HG02759 (cell line): ENCODE results near the gene ARAP1.

Experiments
- ATAC-seq: cut with Tn5 transposase; IDR thresholded peaks from one replicate; pipeline ENCODE4 v1.9.1; 2021; ENCODE audit warnings: mild to moderate bottlenecking, moderate library complexity; ENCODE audit not compliant: unreplicated experiment

The ARAP1 gene

GRCh38 chr11:72764503-72764902, 12.3 kb upstream of the ARAP1 start:
- ATAC-seq = no peak

GRCh38 chr11:72763823-72764222, 11.6 kb upstream of the ARAP1 start:
- no peak for ATAC-seq

DNA sequence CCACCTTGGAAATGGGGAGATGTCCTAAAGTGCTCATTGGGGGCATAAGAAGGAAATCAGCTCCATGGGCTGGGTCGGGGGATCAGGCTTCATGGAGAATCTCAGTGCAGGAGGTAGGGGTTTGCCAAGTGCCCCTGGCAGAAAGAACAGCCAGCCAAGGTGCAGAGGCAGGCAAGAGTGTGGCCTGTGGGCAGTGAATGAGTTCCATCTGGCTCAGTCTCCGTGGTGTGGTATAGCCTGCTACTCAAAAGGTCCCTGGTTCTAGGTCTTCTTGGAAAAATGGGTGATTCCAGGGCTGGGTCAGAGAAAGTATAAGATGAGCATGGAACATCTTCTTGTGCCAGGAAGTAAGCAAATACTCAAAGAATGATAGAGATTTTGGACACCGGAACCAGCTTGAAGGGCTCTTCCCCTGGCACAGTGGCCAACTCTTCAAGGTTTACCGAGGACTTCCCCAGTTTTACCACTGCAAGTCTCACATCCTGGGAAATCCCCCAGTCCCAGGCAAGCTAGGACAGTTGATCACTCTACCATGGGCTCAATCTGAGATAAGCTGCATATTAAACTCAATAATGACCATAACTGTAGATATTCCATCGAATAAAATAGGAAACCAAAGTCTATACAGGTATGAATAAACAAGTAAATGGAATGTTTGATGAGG, 10.6 kb upstream of the ARAP1 start:
- ATAC-seq = no peak

DNA sequence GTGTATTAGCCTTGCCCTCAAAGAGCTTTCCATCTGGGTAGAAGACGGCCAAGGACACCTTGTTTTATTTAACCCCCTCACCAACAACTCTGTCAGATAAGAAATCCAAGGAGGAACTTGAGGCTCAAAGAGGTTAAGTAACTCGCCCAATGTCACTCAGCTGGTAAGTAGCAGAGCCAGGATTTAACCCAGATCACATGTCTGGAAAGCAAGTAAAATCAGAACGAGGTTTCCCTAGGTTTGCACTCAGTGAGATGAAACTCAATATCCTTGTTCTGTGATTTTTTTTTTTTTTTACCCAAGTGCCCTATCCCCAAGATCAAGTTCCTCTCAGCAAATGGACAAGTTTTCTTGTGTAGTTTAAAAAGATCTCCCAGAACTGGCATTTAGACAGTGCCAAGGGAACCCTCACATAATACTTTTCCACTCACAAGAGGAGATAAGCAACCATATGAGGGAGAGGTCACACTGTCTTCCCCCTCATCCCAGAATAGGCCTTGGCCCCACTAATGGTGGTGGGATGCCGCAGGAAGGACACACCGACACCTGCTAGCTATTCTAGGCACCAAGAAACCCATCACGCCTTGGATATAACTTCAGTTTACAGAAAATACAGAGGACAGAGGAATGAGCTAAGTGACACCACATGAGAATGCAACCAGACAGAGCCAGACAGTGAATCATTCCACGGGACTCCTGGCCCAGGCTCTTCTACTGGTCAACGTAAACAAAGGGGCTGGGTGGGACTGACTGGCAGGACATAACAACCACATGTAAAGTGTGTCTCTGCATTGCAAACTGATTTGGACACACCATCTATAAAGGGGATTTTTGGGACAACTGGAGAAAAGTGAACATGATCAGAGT, 8.6 kb upstream of the ARAP1 start:
- no peak for ATAC-seq

- ATAC-seq = no peak
These were observed 7.3 kb upstream of the ARAP1 start for GRCh38 chr11:72759468-72759985.

DNA sequence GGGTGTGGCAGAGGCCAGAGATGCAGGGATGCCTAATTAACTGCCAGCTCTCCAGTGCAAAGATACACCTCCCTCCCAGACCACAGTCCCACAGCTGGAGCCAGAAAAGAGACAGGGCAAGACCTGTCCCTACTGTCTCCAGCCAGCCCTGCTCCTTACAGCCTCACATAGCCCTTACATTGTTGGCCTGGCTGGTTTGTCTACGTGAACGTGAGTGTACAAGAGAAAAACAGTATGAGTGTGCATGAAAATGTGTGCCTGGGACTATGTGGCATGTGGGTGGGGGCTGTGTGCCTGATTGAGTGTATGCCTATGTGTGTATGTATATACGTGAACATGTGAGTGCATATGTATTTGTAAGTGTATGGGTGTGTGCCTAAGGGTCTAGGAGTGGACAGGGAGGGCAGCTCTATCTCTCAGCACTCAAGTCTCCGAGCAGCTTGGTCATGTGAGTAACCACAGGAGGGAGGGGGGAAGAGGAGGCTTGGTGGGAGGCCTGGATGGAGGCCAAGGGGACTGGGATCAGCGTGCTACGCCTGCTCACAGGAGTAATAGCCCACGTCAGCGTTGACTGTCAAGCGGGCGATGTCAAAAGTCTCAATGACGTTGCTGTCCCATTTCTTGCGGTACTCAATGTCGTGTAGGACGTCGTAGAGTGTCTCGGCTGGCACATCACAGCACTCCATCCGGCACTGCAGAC, 6.6 kb upstream of the ARAP1 start:
- ATAC-seq = no peak

GRCh38 chr11:72758304-72758689, 6.1 kb upstream of the ARAP1 start:
- no peak for ATAC-seq

DNA sequence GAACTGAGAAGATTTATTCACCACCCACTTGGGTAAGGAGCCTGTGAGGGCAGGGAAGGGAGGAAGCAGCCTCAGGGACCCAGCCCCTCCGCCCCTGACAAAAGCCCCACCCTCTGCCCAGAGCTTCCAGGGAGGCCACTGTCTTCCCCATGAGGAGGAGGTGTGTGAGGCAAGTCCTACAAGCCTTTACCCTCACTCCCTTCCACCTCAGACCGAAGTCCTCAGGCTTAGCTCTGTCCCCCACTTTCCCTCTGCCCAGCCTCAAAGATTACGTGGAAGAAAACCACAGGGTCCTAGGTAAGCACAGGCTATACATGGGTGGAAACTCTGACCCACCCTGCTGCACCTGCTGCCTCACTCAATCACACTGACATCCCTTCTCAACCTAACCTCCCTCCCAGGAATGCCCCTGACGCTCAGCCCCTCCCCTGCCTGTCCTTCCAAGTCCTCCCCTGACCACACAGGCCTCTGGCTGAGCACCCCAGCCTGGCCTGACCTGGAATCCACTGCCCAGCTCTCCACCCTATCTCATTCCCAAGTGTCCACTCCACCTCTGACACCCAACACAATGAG, 3.6 kb upstream of the ARAP1 start:
- no peak for ATAC-seq

DNA sequence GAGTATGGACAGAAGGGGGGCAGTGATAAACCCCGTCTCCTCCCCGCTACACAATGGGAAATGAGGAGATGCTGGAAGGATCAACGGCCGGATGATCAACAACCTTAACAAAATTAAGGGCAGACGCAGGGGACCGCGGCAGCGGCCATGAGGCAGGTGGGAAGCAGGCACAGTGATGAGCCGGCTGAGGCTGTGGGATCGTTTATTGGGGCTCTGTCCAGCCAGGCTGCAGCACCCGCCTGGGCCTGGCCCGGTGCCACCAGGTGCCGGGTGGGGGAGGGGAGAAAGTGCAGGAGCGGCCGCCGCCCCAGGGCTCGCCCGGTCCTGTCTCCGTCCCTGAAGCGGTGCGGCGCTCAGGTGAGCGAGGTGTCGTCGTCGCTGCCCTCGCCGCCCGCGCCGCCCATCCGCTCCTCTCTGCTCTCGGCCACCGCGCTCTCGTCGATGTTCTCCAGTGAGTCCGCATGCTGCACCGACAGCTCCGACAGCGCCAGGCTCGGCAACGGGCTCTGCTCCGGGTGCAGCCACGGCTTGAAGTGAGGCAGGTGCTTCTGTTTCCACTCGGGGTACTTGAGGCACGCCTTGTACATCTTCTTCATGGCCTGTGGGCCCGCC, 2.4 kb upstream of the ARAP1 start:
- ATAC-seq = no peak

DNA sequence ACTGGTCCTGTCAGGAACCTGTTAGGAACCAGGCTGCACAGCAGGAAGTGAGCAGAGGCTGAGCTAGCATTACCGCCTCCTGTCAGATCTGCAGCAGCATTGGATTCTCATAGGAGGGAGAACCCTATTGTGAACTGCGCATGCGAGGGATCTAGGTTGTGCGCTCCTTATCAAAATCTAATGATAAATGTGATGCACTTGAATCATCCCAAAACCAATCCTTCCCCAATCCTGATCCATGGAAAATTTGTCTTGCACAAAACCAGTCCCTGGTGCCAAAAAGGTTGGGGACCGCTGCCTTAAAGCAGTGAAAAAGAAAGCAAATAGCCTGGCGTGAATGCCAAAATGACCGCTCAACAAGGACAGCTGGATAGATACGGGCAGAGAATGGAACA, 1.9 kb upstream of the ARAP1 start:
- no peak for ATAC-seq

- no peak for ATAC-seq
These were observed 1.3 kb upstream of the ARAP1 start for GRCh38 chr11:72753341-72754148.

- no peak for ATAC-seq
These were observed 806 bp downstream of the ARAP1 start for GRCh38 chr11:72751116-72752087.

GRCh38 chr11:72750556-72751115, 1.6 kb downstream of the ARAP1 start:
- ATAC-seq = no peak

DNA sequence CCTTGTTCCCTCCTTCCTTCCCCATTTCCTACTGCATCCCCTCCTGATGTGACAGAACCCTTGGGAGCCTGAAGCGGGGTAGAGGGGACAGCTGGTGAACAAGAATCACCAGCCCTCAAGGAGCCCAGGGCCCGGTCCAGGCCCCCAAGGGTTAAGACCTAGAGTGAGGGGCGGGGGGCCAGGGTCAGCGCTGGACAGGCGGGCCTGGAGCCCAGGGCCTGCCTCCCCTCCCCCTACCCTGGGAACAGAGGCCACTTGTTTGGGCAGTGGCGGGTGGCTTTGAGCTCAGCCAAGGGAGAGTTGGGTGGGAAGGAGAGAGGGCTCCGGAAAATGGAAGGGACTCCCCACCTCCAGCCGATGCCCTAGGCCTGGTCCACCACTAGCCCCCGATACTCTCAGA, 2.1 kb downstream of the ARAP1 start:
- ATAC-seq = no peak

GRCh38 chr11:72747289-72747855, 4.8 kb downstream of the ARAP1 start:
- no peak for ATAC-seq

GRCh38 chr11:72746821-72747220, 5.4 kb downstream of the ARAP1 start:
- no peak for ATAC-seq

DNA sequence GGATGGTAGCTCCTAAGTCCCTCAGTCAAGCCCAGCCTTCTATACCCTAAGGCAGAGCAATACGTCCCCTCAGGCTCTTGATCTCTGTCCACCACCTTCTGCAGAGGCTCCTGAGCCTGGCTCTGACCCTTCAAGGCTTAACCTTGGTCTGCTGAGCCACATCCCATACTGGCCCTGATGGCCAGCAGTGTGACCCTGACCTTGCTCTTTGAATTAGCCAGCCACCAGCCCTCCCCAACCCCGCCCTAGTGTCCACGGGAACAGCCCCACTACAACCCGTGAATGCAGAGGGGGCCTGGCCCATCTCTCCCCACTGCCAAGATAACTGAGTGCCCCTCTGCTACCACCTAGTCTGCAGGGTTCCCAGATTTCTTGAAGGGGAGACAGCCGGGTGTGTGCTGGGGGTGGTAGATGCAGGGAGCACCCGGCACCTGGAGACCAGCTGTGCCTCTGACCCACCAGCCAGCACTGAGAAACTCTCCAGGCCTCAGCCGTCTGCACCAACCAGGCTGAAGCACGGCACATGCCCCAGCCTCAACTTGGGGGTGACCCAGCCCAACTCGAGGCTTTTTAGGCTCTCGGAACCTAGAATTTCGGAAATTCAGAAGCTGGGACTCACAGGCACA, 6.2 kb downstream of the ARAP1 start:
- ATAC-seq = no peak

GRCh38 chr11:72745511-72745910, 6.7 kb downstream of the ARAP1 start:
- no peak for ATAC-seq
